GM13976 (cell line): ENCODE measurements around the gene TP53I3.
"Not testable (repeated sequence)": the region's sequence is repeated elsewhere in the genome, so short reads cannot be mapped to it uniquely, and the experiment has no call there.

Source experiments
- DNase-seq: peaks from one replicate; pipeline ENCODE4 v3.0.0; 2012; ENCODE audit warnings: low spot score
- CTCF ChIP-seq: IDR thresholded peaks from 2 replicates; pipeline ENCODE4 v1.5.1; 2012; ENCODE audit warnings: borderline replicate concordance, mild to moderate bottlenecking; ENCODE audit not compliant: insufficient read depth; ENCODE audit errors: extremely low read depth, missing control alignments, control extremely low read depth
- in situ Hi-C: fragments of 300-500 bp; cut with MboI; formaldehyde crosslinking; loops from one replicate; pipeline ENCODE4 v1.12.0; 2022; ENCODE audit warnings: low sequenced_read_pairs, mixed read lengths, inconsistent platforms; ENCODE audit not compliant: unreplicated experiment

TP53I3 gene

GRCh38 chr2:24110660-24111303 is 26.1 kb upstream of the TP53I3 start:
- no peak for TF ChIP-seq CTCF
- in situ Hi-C loops = loop anchor here (25.0 kb wide), 1 partner anchor 277 kb away; no protein-coding TSS in a partner anchor
- DNase-seq = no peak

- in situ Hi-C loops = loop anchor here (25.0 kb wide), 1 partner anchor 278 kb away; no protein-coding TSS in a partner anchor
- DNase-seq = not testable (repeated sequence)
Measured at GRCh38 chr2:24109431-24109830, 24.8 kb upstream of the TP53I3 start.

GRCh38 chr2:24107336-24107735 is 22.7 kb upstream of the TP53I3 start:
- TF ChIP-seq CTCF = no peak
- in situ Hi-C loops = loop anchor here (25.0 kb wide), 1 partner anchor 280 kb away; no protein-coding TSS in a partner anchor
- DNase-seq = no peak

GRCh38 chr2:24106786-24107185 is 22.2 kb upstream of the TP53I3 start:
- no peak for TF ChIP-seq CTCF
- in situ Hi-C loops = loop anchor here (25.0 kb wide), 1 partner anchor 281 kb away; no protein-coding TSS in a partner anchor

GRCh38 chr2:24105816-24106215 is 21.2 kb upstream of the TP53I3 start:
- in situ Hi-C loops = loop anchor here (25.0 kb wide), 1 partner anchor 281 kb away; no protein-coding TSS in a partner anchor
- TF ChIP-seq CTCF = no peak
- no peak for DNase-seq

More at GRCh38 chr2:24106786-24107185, 22.2 kb upstream of the TP53I3 start:
- no peak for DNase-seq

- in situ Hi-C loops = loop anchor here (25.0 kb wide), 1 partner anchor 282 kb away; no protein-coding TSS in a partner anchor
- peak; percentile 32 for DNase-seq
- no peak for TF ChIP-seq CTCF
Measured at GRCh38 chr2:24104906-24105305, 20.3 kb upstream of the TP53I3 start.

GRCh38 chr2:24104110-24104650 is 19.5 kb upstream of the TP53I3 start:
- TF ChIP-seq CTCF = no peak
- no peak for DNase-seq
- in situ Hi-C loops = loop anchor here (25.0 kb wide), 1 partner anchor 283 kb away; no protein-coding TSS in a partner anchor
